GM23338 (cell line): ENCODE data around the gene TOM1L2. TPM values are rescaled to one million over a fixed set of nuclear protein-coding genes. Genes with fewer than 3 reads are reported as not detected.
A peak's percentile ranks its signal among the peaks of the same experiment; 100 is the strongest.

Experiments
- ATAC-seq: fragments of 200-7000 bp; cut with Tn5 transposase; 3 replicates; pipeline ENCODE4 v1.9.1; 2020
- DNase-seq: peaks from one replicate; pipeline ENCODE4 v3.0.0-alpha.2; 2015; ENCODE audit warnings: low spot score
- H2AFZ ChIP-seq: fragments of 200-600 bp; sonication (generic); 2 replicates; pipeline ENCODE4 v1.8.0; 2016; ENCODE audit warnings: antibody characterized with exemption, mild to moderate bottlenecking, moderate library complexity
- H3F3A ChIP-seq: fragments of 200-600 bp; sonication (generic); replicated peaks from 2 replicates; pipeline ENCODE4 v1.8.0; 2017; ENCODE audit warnings: antibody characterized with exemption, mixed run types, low read depth
- H3K27ac ChIP-seq: fragments of 200-600 bp; sonication (generic); 2 replicates; pipeline ENCODE4 v1.6.1; 2016; ENCODE audit warnings: low read depth
- H3K27me3 ChIP-seq: fragments of 200-600 bp; sonication (generic); 2 replicates; pipeline ENCODE4 v1.8.0; 2016; ENCODE audit warnings: mild to moderate bottlenecking, mixed run types, moderate library complexity; ENCODE audit not compliant: insufficient read depth
- H3K36me3 ChIP-seq: fragments of 200-600 bp; sonication (generic); 2 replicates; pipeline ENCODE4 v1.8.0; 2016; ENCODE audit warnings: mild to moderate bottlenecking; ENCODE audit not compliant: insufficient read depth
- H3K4me1 ChIP-seq: fragments of 200-600 bp; sonication (generic); 2 replicates; pipeline ENCODE4 v1.8.0; 2016; ENCODE audit warnings: mild to moderate bottlenecking, moderate library complexity; ENCODE audit not compliant: insufficient read depth
- H3K4me2 ChIP-seq: fragments of 200-600 bp; sonication (generic); 2 replicates; pipeline ENCODE4 v1.7.1; 2017; ENCODE audit warnings: mixed run types
- H3K4me3 ChIP-seq: fragments of 200-600 bp; sonication (generic); 2 replicates; pipeline ENCODE4 v1.6.1; 2016; ENCODE audit warnings: mixed run types
- H3K79me2 ChIP-seq: fragments of 200-600 bp; sonication (generic); replicated peaks from 2 replicates; pipeline ENCODE4 v1.8.0; 2017; ENCODE audit warnings: mild to moderate bottlenecking; ENCODE audit not compliant: insufficient read depth
- H3K9me2 ChIP-seq: fragments of 200-600 bp; sonication (generic); 2 replicates; pipeline ENCODE4 v1.8.0; 2017; ENCODE audit not compliant: insufficient read depth
- H4K20me1 ChIP-seq: fragments of 200-600 bp; sonication (generic); replicated peaks from 2 replicates; pipeline ENCODE4 v1.8.0; 2017; ENCODE audit warnings: mild to moderate bottlenecking; ENCODE audit not compliant: insufficient read depth
- H3K27ac Mint-ChIP-seq: 2 replicates; pipeline ENCODE4 v1.8.0; 2020; ENCODE audit warnings: inconsistent platforms, mild to moderate bottlenecking, moderate library complexity, mixed read lengths
- H3K27me3 Mint-ChIP-seq: 3 replicates; pipeline ENCODE4 v1.8.0; 2022; ENCODE audit warnings: low read depth, mild to moderate bottlenecking, moderate library complexity, mixed read lengths, inconsistent platforms; ENCODE audit not compliant: insufficient read depth, poor library complexity
- H3K36me3 Mint-ChIP-seq: 3 replicates; pipeline ENCODE4 v1.8.0; 2021; ENCODE audit warnings: low read depth, mild to moderate bottlenecking, inconsistent platforms, moderate library complexity, mixed read lengths
- H3K4me1 Mint-ChIP-seq: 3 replicates; pipeline ENCODE4 v1.8.0; 2020; ENCODE audit warnings: mild to moderate bottlenecking, inconsistent platforms, mixed read lengths
- H3K4me3 Mint-ChIP-seq: 3 replicates; pipeline ENCODE4 v1.8.0; 2021; ENCODE audit warnings: moderate library complexity, mild to moderate bottlenecking, inconsistent platforms, mixed read lengths
- H3K9me3 Mint-ChIP-seq: 3 replicates; pipeline ENCODE4 v1.8.0; 2020; ENCODE audit warnings: moderate library complexity, mild to moderate bottlenecking, inconsistent platforms, mixed read lengths
- CTCF ChIP-seq, 2 experiments: fragments of 200-600 bp in 1 of 2; sonication (generic) in 1 of 2; conservative IDR thresholded peaks; 2 replicates each; pipeline versions ENCODE4 v1.5.1 to v1.6.1; 2016 to 2017; ENCODE audit warnings: antibody characterized with exemption in 2 of 2, low read depth in 2 of 2, mild to moderate bottlenecking in 2 of 2, moderate library complexity in 1 of 2
- ZNF462 ChIP-seq: fragments of 250-450 bp; sonication (Bioruptor Pico); IDR thresholded peaks from 2 replicates; pipeline ENCODE4 v1.5.0; 2020; ENCODE audit warnings: mild to moderate bottlenecking, moderate library complexity
- polyA plus RNA-seq: library from polyadenylated mRNA; unstranded; fragments of >200 nt; fragmentation: Nextera tagmentation; extraction: Ambion mirVana; gene quantifications from 2 replicates; pipeline ENCODE4 v1.2.1, GENCODE V29; 2016
- total RNA-seq: library from RNA; depleted of rRNA; stranded (reverse); fragments of >200 nt; shearing (Covaris generic); gene quantifications from 2 replicates; pipeline ENCODE4 v1.2.3, GENCODE V29; 2014

The TOM1L2 gene
- total and polyA plus RNA-seq, 2 experiments from 2014 or later, result 3.3 TPM

DNA sequence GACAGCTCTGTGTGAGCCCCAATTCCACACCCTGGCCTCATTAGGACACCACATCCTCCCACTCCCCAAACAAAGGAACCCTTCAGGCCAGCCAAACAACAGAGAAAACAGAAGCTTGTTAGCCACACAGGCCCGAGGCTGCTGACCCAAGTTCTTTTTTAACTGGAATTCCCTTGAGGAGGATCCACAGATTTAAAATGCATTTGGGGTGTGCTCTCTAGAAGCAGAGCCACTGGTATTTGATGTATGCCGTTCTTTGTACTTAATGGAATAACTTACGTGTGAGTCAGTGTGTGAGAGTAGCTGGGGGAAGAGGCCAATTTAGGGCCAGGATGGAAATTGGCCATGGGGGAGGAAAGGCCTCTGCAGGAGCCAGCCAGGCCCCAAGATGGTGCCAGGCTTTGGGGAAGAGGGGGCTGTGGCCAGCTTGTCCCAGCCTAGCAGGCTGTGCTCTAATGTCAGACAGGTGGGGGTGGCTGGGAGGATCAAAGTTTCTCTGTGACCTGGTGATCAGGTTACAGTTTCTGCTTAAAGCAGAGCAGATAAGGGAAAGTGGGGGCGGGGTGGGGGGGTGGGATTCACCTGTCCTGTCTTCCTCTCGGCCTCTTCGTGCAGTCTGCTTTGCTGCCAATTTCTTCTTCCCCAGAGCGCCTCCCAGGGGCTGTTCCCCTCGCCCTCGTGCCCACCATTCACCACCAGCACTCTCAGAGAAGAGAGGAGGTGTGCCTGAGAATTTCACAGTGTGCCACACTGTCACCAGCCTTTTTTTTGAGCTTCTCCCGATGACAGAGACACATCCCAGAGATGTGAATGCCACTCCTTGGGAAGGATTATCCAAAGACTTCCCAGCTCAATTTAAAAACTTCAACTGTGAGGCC, 50.8 kb downstream of the TOM1L2 start:
- H3K27ac Mint-ChIP-seq, result peak overlapping the region; percentile 86
- peak overlapping the region; percentile 20; the same call in 1 of the 2 replicates for H3K4me3 ChIP-seq
- no peaks in the 10 kb centered on the region for H3K36me3 ChIP-seq
- peak; percentile 90 for DNase-seq
- no peaks in the 10 kb centered on the region for H3K27me3 ChIP-seq
- peaks cover 23% of the 10 kb centered on the region for H3K4me1 ChIP-seq
- H3K9me2 ChIP-seq, result no peaks in the 10 kb centered on the region
- no peaks in the 10 kb centered on the region for H3K79me2 ChIP-seq
- peaks cover 10% of the 10 kb centered on the region; the same call in 1 of the 2 replicates for H3F3A ChIP-seq
- H3K4me1 Mint-ChIP-seq, result peaks cover 30% of the 10 kb centered on the region
- peak overlapping the region; percentile 70 for H3K4me2 ChIP-seq
- no peak for TF ChIP-seq ZNF462 (CRISPR knock-in tag)
- TF ChIP-seq CTCF (conservative IDR thresholded peaks at IDR 0.05; ENCODE audit: low read depth in 2 of 2), result peak in 1 of 2 experiments; percentile 40; a peak in 2 of 4 replicates
- peak overlapping the region; percentile 95 for H3K27ac ChIP-seq
- peak overlapping the region; percentile 32 for H3K4me3 Mint-ChIP-seq
- no peaks in the 10 kb centered on the region for H3K36me3 Mint-ChIP-seq
- H3K9me3 Mint-ChIP-seq, result no peaks in the 10 kb centered on the region
- H4K20me1 ChIP-seq, result no peaks in the 10 kb centered on the region
- peaks cover 13% of the 10 kb centered on the region for H3K27me3 Mint-ChIP-seq
- peak; percentile 68 for ATAC-seq
- no peak overlapping the region for H2AFZ ChIP-seq
